Measurements from ENCODE around the gene ZNF488. TPM values are rescaled to one million over a fixed set of nuclear protein-coding genes. Genes with fewer than 3 reads are reported as not detected.

The ZNF488 gene
- total and polyA plus RNA-seq, 2 donors (not counting 1 experiment from before 2014, with no cell fraction given) = not detected

- 89% methylated on average over 5 of the region's 7 CpGs for WGBS (ENCODE audit: insufficient coverage)
- TF ChIP-seq CTCF (IDR thresholded peaks at IDR 0.05) (no peak), EZH2 (IDR thresholded peaks at IDR 0.05; ENCODE audit: borderline replicate concordance, insufficient read depth, low read depth, low read length, poor library complexity, severe bottlenecking) (no peak)
- no peak for DNase-seq
These were observed 13.2 kb downstream of the ZNF488 start for GRCh38 chr10:47370878-47371277.

GRCh38 chr10:47370015-47370767 is 13.9 kb downstream of the ZNF488 start:
- ATAC-seq (ENCODE audit: low read depth) (no peak), DNase-seq (no peak)
- WGBS (ENCODE audit: insufficient coverage) = 89% methylated on average over 6 of the region's 11 CpGs
- Histone ChIP-seq H3K9ac (ENCODE audit: low read length) (no peak overlapping the region), H3K27me3 (replicated peaks in 1 of 4; ENCODE audit: control extremely low read depth in 1 of 4, control insufficient read depth in 3 of 4, insufficient read depth in 4 of 4, low read length in 3 of 4) (peaks cover 0 to 6% (median 0%) of the 10 kb centered on the region in 4 experiments), H3K79me2 (ENCODE audit: control insufficient read depth, insufficient read depth, low read length) (no peaks in the 10 kb centered on the region), H3K27ac (ENCODE audit: low read length in 2 of 2) (no peak overlapping the region), H3K4me3 (ENCODE audit: control extremely low read depth in 1 of 5, extremely low read depth in 1 of 5, insufficient read depth in 1 of 5, low read depth in 2 of 5, low read length in 4 of 5) (no peak overlapping the region), H4K20me1 (ENCODE audit: control insufficient read depth, insufficient read depth, low read length, poor library complexity, severe bottlenecking) (no peaks in the 10 kb centered on the region), H3K4me2 (replicated peaks; ENCODE audit: low read depth, low read length, poor library complexity, severe bottlenecking) (no peak overlapping the region), H3K9me3 (ENCODE audit: control extremely low read depth in 1 of 3, control insufficient read depth in 2 of 3, insufficient read depth in 1 of 3, low read length in 2 of 3) (no peaks in the 10 kb centered on the region), H2AFZ (ENCODE audit: insufficient read depth, low read depth, low read length, poor library complexity, severe bottlenecking) (no peak overlapping the region), H3K36me3 (replicated peaks in 1 of 2; ENCODE audit: control extremely low read depth in 1 of 2, control insufficient read depth in 1 of 2, extremely low read depth in 1 of 2, insufficient read depth in 2 of 2, low read length in 1 of 2) (no peaks in the 10 kb centered on the region), H3K4me1 (ENCODE audit: control insufficient read depth in 2 of 2, insufficient read depth in 2 of 2, low read length in 2 of 2) (no peaks in the 10 kb centered on the region)
- no peak for TF ChIP-seq CTCF (IDR thresholded peaks at IDR 0.05)
- TF ChIP-seq EZH2 (IDR thresholded peaks at IDR 0.05; ENCODE audit: borderline replicate concordance, insufficient read depth, low read depth, low read length, poor library complexity, severe bottlenecking) = no peak
- Mint-ChIP-seq H3K9me3 (ENCODE audit: insufficient read depth) (no peaks in the 10 kb centered on the region), H3K4me3 (no peak overlapping the region), H3K27me3 (peaks cover 3% of the 10 kb centered on the region), H3K4me1 (no peaks in the 10 kb centered on the region), H3K27ac (no peak overlapping the region)
- CTCF ChIA-PET = no interaction called here
- POLR2A ChIA-PET = no interaction called here
- intact Hi-C loops (cut with micrococcal nuclease) = no loop called here

More at GRCh38 chr10:47370878-47371277, 13.2 kb downstream of the ZNF488 start:
- Histone ChIP-seq H3K4me1 (ENCODE audit: control insufficient read depth in 2 of 2, insufficient read depth in 2 of 2, low read length in 2 of 2) (no peaks in the 10 kb centered on the region), H3K9ac (ENCODE audit: low read length) (no peak overlapping the region), H3K27ac (ENCODE audit: low read length in 2 of 2) (no peak overlapping the region), H3K27me3 (replicated peaks in 1 of 4; ENCODE audit: control extremely low read depth in 1 of 4, control insufficient read depth in 3 of 4, insufficient read depth in 4 of 4, low read length in 3 of 4) (peaks cover 0 to 7% (median 0%) of the 10 kb centered on the region in 4 experiments), H3K36me3 (replicated peaks in 1 of 2; ENCODE audit: control extremely low read depth in 1 of 2, control insufficient read depth in 1 of 2, extremely low read depth in 1 of 2, insufficient read depth in 2 of 2, low read length in 1 of 2) (no peaks in the 10 kb centered on the region), H3K4me3 (ENCODE audit: control extremely low read depth in 1 of 5, extremely low read depth in 1 of 5, insufficient read depth in 1 of 5, low read depth in 2 of 5, low read length in 4 of 5) (no peak overlapping the region), H3K4me2 (replicated peaks; ENCODE audit: low read depth, low read length, poor library complexity, severe bottlenecking) (no peak overlapping the region), H2AFZ (ENCODE audit: insufficient read depth, low read depth, low read length, poor library complexity, severe bottlenecking) (no peak overlapping the region), H3K79me2 (ENCODE audit: control insufficient read depth, insufficient read depth, low read length) (no peaks in the 10 kb centered on the region), H3K9me3 (ENCODE audit: control extremely low read depth in 1 of 3, control insufficient read depth in 2 of 3, insufficient read depth in 1 of 3, low read length in 2 of 3) (no peaks in the 10 kb centered on the region), H4K20me1 (ENCODE audit: control insufficient read depth, insufficient read depth, low read length, poor library complexity, severe bottlenecking) (no peaks in the 10 kb centered on the region)
- ChIA-PET POLR2A (no interaction called here), CTCF (no interaction called here)
- H3K27me3 Mint-ChIP-seq = peaks cover 9% of the 10 kb centered on the region
- no peak for ATAC-seq (ENCODE audit: low read depth)
- H3K9me3 Mint-ChIP-seq (ENCODE audit: insufficient read depth) = no peaks in the 10 kb centered on the region
- H3K4me1 Mint-ChIP-seq = no peaks in the 10 kb centered on the region
- H3K4me3 Mint-ChIP-seq = no peak overlapping the region
- H3K27ac Mint-ChIP-seq = no peak overlapping the region
- intact Hi-C loops (cut with micrococcal nuclease) = no loop called here

All from B cell (primary cell).